Mesenteric fat pad (tissue), 1 donor: ENCODE measurements around the gene GOLPH3. TPM values are rescaled to one million over a fixed set of nuclear protein-coding genes. Genes with fewer than 3 reads are reported as not detected.
A peak's percentile ranks its signal among the peaks of the same experiment; 100 is the strongest.
"Not testable (repeated sequence)": the region's sequence is repeated elsewhere in the genome, so short reads cannot be mapped to it uniquely, and the experiment has no call there.

Source experiments
- DNase-seq: peaks from one replicate; pipeline ENCODE4 v3.0.0-alpha.2; 2020; ENCODE audit warnings: low spot score
- total RNA-seq: library from RNA; stranded (reverse); fragmentation: NEBNext Ultra II Directional; extraction: Animal tissue kit (Norgen Biotek cat#: 25700); gene quantifications from one replicate; pipeline ENCODE4 v1.2.1, GENCODE V29; 2021
- donor health status: DM: yes; HTN: yes; CAD: no.

The GOLPH3 gene
- total RNA-seq, 1 donor from 2014 or later, result 120 TPM

DNA sequence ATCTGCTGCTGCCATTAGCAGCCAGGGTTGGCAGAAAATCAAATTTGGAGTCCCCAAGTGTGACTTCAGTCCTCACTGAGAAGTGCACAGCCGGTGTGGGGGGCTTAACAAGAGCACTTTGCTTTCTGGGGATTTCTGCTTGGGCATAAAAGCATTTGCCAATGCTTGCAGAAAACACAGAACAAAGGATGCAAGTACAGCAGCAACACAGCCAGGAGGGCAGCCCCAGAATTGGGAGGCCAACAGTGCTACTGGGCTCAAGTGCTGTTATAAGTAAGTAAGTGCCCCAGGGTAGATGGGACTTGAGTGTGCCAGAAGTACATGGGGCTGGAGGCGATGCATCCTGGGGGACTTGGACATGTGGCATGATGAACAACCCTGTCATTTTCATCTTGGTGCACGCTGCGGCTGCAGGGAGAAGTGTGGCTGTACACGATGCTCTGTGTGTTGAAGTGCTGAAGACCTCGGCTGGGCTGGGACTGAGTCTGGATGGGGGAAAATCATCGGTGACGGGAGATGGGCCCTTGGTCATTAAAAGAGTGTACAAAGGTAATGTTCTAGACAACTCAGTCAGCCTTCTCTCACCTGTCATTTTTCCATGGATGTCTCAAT is 73.3 kb downstream of the GOLPH3 start:
- peak; percentile 47 for DNase-seq

DNA sequence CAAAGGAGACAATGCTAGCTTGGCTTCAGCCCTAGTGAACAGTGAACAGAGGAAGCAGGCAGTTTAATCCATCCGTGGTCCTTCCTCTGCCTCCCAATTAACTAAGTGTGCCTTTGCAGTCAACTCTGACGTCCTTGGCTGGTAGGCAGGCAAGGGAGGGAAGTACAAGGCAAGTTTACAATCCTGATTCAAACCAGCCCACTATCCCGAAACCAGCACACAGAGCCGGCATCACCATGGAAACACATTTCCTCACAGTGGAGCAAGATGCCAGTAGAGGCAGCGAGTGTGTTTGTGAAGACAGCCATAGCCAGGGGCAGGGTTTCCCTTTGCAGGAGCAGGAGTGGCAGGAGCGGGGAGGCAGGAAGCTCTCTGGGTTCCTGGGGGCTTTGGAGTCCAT is 73.9 kb downstream of the GOLPH3 start:
- no peak for DNase-seq

DNA sequence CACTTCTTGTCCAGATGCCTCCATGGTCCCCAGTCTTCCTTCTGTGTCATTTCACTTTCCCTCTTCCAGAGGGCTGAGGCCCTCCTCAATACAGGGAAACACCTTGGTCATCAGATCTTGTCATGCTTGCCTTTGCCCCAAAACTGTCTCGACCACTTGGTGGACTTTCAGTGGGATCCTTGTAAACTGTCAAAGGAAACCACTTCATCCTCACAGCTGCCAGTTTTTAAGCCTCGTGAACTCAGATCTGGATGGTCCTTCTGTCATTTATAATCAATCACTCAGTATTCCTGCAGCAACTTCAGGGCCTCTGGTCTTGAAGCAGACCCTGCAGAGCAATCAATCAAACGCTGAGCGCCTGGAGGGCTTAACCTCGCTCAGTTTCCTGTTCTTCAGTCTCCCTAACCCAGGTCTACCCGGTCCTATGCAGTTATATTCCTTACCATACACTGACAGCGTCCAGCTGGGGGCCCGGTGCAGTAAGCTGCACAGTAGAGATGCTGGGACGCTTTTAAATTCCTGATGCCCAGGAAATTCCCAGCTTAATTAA is 74.6 kb downstream of the GOLPH3 start:
- no peak for DNase-seq

DNA sequence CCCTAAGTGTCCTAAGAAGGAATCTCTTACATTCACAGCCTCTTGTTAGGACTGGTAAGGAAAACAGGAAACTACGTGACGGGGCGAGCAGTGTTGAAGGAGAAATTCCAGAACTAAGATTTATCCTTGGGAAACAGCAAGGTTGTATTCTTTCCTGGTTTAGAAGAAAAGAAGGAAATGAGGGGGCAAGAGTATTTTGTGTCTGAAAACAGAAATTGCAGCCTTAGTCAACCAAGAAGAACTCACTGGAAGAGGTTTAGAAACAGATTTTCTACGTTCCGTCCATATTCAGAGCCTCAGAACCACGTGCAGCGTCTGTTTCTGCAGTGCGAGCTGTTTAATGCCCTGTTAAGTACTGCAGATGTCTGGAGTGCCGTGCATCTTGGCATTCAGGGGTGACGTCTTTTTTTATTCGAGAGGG is 75.2 kb downstream of the GOLPH3 start:
- DNase-seq, result no peak

DNA sequence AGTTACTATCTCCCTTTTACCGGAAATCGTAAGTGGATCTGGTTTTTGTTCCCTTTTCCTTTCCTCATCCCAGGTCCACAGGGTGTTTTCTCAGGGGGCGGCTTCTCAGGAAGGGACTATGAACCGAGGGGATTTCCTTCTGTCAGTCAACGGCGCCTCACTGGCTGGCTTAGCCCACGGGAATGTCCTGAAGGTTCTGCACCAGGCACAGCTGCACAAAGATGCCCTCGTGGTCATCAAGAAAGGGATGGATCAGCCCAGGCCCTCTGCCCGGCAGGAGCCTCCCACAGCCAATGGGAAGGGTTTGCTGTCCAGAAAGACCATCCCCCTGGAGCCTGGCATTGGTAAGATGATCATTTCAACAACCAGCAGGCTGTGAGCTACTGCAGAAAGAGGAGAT is 75.8 kb downstream of the GOLPH3 start:
- DNase-seq, result peak; percentile 60

DNA sequence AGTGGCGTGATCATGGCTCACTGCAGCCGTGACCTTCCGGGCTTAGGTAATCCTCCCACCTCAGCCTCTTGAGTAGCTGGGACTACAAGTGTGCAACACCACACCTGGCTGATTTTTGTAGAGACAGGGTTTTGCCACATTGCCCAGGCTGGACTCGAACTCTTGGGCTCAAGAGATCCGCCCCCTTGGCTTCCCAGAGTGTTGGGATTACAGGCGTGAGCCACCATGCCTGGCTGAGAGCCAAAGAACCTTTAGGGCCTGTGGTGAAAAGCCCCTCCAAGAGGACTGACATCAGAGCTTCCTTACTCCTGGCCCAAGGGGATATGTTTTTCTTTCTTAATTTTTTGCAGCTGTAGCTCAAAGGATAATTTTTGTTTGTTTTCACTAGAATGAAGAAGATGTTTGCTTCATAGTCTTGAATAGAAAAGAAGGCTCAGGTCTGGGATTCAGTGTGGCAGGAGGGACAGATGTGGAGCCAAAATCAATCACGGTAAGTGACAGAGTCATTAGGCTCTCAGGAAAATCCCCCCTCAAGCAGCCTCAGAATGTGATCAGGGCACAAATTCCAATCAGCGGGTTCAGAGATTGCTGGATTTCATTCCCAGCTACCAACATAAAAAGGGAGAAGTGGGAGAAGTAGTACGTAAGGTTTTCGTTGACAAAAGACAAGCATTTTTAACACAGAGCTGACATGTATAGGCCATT is 77.1 kb downstream of the GOLPH3 start:
- peak; percentile 62 for DNase-seq

DNA sequence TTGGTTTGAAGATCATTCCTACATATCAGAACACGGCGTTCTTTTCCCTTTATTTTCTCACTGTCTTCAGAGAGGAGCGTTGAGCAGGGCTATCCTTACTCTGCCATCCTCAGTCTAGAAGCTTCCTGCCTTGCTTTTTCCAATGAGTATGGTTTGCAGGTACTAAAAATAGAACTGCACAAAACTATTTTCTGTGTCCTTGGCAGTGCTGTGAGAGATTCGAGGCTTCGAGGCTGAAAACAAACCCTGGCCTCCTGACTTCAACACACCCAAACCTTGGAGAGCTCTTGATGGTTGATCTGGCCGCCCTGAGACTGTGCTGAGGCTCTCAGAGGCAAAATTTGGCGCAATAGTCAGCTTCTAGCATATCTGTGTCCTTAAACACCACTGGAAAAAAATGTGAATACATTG is 78.9 kb downstream of the GOLPH3 start:
- DNase-seq, result no peak

DNA sequence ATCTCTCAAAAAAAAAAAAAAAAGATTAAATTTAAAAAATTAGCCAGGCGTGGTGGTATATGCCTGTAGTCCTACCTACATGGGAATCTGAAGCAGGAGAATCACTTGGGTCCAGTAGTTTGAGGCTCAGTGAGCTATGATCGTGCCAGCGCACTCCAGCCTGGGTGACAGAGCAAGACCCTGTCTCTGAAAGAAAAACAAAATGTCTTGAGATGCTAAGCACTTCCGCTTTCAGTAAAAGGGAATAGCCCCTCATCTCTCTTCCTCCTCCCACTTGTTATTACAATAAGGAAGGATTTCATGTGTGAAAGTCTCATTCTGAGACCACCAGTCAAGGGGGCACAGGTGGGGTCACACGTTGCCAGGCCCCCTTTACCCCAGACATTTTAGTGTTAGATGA is 79.4 kb downstream of the GOLPH3 start:
- peak; percentile 57 for DNase-seq

DNA sequence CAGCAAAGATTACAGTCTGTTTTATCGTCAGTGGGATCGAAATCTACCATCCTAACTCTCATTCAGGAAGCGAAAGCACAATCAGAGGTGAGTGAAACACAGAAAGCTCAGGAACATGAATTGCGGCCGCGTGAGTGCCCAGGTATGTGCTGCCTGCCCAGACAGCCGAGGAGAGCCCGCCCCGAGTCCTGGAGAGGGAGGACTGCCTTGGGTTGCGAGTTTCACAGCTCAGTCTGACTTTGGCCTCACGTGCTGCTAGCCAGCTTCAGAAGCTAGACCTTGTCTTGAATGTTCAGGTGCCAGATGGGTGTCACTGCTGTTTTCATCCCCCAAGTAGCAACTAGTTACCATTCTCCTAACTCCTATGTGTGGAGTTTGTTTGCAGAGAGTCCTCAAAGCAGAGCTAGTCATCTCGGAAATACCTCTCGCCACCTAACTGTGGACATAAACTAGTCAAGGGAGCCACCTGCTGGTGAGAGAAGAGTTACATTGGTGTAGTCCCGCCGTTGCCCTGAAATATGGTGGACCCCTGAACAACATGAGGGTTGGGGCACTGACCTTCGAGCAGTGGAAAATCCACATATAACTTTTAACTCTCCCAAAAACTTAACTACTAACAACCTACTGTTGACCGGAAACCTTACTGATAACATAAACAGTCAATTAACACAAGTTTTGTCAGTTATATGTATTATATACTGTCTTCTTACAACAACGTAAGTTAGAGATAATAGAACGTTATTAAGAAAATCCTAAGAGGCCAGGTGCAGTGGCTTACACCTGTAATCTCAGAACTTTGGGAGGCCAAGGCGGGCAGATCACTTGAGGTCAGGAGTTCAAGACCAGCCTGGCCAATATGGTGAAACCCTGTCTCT is 80.9 kb downstream of the GOLPH3 start:
- DNase-seq, result peak; percentile 80

DNA sequence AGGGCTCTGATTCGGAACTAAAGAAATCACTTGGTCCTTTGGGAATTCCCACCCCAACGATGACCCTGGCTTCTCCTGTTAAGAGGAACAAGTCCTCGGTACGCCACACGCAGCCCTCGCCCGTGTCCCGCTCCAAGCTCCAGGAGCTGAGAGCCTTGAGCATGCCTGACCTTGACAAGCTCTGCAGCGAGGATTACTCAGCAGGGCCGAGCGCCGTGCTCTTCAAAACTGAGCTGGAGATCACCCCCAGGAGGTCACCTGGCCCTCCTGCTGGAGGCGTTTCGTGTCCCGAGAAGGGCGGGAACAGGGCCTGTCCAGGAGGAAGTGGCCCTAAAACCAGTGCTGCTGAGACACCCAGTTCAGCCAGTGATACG is 83.4 kb downstream of the GOLPH3 start:
- DNase-seq, result peak; percentile 78

DNA sequence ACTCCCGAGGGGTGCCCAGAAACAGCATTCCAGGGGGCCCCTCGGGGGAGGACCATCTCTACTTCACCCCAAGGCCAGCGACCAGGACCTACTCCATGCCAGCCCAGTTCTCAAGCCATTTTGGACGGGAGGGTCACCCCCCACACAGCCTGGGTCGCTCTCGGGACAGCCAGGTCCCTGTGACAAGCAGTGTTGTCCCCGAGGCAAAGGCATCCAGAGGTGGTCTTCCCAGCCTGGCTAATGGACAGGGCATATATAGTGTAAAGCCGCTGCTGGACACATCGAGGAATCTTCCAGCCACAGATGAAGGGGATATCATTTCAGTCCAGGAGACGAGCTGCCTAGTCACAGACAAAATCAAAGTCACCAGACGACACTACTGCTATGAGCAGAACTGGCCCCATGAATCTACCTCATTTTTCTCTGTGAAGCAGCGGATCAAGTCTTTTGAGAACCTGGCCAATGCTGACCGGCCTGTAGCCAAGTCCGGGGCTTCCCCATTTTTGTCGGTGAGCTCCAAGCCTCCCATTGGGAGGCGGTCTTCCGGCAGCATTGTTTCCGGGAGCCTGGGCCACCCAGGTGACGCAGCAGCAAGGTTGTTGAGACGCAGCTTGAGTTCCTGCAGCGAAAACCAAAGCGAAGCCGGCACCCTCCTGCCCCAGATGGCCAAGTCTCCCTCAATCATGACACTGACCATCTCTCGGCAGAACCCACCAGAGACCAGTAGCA is 83.9 kb downstream of the GOLPH3 start:
- peak; percentile 83 for DNase-seq

DNA sequence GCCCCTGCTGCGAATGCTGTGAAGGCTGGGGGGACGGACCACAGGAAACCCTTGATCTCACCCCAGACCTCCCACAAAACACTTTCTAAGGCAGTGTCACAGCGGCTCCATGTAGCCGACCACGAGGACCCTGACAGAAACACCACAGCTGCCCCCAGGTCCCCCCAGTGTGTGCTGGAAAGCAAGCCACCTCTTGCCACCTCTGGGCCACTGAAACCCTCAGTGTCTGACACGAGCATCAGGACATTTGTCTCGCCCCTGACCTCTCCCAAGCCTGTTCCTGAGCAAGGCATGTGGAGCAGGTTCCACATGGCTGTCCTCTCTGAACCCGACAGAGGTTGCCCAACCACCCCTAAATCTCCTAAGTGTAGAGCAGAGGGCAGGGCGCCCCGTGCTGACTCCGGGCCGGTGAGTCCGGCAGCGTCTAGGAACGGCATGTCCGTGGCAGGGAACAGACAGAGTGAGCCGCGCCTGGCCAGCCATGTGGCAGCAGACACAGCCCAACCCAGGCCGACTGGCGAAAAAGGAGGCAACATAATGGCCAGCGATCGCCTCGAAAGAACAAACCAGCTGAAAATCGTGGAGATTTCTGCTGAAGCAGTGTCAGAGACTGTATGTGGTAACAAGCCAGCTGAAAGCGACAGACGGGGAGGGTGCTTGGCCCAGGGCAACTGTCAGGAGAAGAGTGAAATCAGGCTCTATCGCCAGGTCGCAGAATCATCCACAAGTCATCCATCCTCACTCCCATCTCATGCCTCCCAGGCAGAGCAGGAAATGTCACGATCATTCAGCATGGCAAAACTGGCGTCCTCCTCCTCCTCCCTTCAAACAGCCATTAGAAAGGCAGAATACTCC is 84.7 kb downstream of the GOLPH3 start:
- peak; percentile 83 for DNase-seq

DNA sequence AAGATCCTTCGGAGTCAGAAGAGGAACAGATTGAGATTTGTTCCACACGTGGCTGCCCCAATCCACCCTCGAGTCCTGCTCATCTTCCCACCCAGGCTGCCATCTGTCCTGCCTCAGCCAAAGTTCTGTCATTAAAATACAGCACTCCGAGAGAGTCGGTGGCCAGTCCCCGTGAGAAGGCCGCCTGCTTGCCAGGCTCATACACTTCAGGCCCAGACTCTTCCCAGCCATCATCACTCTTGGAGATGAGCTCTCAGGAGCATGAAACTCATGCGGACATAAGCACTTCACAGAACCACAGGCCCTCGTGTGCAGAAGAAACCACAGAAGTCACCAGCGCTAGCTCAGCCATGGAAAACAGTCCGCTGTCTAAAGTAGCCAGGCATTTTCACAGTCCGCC is 85.9 kb downstream of the GOLPH3 start:
- DNase-seq, result peak; percentile 59

DNA sequence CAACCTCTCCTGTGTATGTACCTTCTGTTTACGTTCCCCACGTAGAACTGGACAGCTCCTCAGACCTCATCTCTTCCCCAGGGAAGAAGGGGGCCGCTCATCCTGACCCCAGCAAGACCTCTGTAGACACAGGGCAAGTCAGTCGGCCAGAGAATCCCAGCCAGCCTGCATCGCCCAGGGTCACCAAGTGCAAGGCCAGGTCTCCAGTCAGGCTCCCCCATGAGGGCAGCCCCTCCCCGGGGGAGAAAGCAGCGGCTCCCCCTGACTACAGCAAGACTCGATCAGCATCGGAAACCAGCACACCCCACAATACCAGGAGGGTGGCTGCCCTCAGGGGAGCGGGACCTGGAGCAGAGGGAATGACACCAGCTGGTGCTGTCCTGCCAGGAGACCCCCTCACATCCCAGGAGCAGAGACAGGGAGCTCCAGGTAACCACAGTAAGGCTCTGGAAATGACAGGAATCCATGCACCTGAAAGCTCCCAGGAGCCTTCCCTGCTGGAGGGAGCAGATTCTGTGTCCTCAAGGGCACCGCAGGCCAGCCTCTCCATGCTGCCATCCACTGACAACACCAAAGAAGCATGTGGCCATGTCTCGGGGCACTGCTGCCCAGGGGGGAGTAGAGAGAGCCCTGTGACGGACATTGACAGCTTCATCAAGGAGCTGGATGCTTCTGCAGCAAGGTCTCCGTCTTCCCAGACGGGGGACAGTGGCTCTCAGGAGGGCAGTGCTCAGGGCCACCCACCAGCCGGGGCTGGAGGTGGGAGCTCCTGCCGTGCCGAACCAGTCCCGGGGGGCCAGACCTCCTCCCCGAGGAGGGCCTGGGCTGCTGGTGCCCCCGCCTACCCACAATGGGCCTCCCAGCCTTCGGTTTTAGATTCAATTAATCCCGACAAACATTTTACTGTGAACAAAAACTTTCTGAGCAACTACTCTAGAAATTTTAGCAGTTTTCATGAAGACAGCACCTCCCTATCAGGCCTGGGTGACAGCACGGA is 86.7 kb downstream of the GOLPH3 start:
- DNase-seq, result peak; percentile 79

DNA sequence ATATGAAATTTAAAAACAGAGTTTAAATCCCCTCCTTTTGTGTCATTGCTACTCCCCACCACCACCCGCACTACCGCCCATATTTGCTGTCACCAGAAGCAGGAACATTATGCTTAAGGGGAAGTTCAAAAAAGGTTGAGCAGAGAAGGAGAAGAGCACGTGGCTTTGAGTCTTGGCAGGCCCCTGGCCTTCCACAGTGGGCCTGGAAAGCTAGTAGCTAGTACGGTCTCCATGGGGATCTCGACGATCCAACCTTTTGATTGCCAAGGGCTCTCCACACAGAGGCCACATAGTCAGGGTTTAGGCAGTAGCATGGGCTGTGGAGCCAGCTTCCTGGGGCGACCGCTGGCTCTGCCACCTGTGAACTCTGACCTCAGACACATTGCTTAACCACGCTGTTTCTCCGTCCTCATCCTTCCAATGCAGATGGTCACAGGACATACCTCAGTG is 90.1 kb downstream of the GOLPH3 start:
- peak; percentile 47 for DNase-seq

DNA sequence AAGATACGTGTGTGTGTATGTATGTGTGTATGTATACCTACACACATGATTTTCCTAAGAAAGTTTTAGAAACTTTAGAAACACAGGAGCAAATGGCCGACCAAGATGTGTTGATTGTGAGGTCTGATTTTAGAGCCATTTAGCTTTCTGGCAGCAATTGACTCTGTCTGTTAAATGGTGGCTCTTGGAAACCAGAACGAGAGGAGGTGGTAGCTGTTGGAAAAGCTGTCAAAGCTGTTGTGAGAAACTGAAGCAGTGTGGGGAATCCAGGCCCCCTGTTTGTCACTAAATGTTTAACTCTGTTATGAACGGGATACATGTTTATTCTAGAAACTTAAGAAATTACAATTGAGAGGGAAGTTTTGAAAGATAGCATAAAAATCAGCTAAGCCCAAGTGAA is 91.4 kb downstream of the GOLPH3 start:
- DNase-seq, result no peak

DNA sequence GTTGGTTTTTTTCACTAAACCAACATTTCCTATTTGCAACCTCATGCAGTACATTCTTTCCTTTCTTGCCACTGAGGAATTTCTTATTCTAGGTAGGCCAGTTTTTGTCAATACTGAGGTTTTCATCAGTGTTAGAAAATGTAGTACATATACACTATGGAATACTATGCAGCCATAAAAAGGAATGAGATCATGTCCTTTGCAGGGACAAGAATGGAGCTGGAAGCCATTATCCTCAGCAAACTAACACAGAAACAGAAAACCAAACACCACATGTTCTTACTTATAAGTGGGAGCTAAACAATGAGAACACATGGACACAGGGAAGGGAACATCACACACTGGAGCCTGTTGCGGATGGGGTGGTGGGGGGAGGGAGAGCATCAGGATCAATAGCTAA is 93.6 kb downstream of the GOLPH3 start:
- not testable (repeated sequence) for DNase-seq

DNA sequence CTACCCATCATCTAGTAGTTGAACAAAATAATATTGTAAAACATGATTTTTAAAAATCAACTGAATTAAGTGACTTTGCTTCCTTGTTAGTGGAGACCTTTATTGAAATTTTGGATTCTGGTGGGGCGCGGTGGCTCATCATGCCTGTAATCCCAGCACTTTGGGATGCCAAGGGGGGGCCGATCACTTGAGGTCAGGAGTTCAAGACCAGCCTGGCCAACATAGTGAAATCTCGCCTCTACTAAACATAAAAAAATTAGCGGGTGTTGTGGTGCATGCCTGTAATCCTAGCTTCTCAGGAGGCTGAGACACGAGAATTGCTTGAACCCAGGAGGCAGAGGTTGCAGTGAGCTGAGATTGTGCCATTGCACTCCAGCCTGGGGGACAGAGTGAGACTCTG is 95.3 kb downstream of the GOLPH3 start:
- DNase-seq, result peak; percentile 55
